NCI-H2107 treated with DMSO at 0.1 percent for 48 hours (cell line): Measurements from ENCODE around the gene CD33.
"Not testable (repeated sequence)": the region's sequence is repeated elsewhere in the genome, so short reads cannot be mapped to it uniquely, and the experiment has no call there.

ENCODE experiments used
- DNase-seq: peaks from one replicate; lab custom pipeline; 2025; ENCODE audit not compliant: unreplicated experiment; lab: John Stamatoyannopoulos, UW

Gene CD33

GRCh38 chr19:51210191-51210784 lies 14.6 kb upstream of the CD33 start:
- DNase-seq = no peak

DNA sequence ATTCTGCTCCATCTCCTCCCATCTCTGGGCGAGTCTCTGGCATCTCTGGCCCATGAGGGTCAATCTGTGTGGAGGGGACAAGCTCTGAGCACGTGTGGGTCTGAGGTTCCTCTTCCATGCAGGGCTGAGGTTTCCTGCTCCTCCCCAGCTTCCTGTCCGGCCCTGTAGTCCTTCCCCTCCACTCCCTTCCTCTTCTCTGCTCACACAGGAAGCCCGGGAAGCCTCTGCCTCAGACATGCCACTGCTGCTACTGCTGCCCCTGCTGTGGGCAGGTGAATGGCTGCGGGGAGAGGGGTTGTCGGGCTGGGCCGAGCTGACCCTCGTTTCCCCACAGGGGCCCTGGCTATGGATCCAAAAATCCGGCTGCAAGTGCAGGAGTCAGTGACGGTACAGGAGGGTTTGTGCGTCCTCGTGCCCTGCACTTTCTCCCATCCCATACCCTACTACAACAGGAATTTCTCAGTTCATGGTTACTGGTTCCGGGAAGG lies 14.0 kb upstream of the CD33 start:
- not testable (repeated sequence) for DNase-seq

DNA sequence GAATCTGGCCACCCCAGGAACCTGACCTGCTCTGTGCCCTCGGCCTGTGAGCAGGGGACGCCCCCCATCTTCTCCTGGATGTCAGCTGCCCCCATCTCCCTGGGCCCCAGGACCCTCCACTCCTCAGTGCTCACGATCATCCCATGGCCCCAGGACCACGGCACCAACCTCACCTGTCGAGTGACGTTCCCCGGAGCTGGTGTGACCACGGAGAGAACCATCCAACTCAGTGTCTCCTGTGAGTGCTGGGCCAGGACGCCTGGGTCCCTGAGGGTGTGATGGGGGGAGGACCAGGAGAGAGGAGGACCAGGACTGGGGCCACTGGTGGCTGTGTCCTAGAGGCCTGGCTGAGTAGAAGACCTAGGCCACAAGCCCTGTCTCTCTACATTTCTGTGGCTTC lies 13.0 kb upstream of the CD33 start:
- no peak for DNase-seq

DNA sequence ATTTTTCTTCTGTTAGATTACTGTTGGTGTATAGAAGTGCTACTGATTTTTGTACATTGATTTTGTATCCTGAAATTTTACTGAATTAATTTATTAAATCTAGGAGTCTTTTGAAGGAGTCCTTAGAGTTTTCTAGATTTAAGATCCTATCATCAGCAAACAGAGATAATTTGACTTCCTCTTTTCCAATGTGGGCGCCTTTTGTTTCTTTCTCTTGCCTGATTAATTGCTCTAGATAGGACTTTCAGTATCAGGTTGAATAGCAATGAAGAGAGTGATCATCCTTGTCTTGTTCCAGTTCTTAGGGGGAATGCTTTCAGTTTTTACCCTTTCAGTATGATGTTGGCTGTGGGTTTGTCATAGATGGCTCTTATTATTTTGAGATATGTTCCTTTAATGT lies 5.6 kb upstream of the CD33 start:
- no peak for DNase-seq

GRCh38 chr19:51219971-51220370 lies 4.9 kb upstream of the CD33 start:
- DNase-seq = no peak

DNA sequence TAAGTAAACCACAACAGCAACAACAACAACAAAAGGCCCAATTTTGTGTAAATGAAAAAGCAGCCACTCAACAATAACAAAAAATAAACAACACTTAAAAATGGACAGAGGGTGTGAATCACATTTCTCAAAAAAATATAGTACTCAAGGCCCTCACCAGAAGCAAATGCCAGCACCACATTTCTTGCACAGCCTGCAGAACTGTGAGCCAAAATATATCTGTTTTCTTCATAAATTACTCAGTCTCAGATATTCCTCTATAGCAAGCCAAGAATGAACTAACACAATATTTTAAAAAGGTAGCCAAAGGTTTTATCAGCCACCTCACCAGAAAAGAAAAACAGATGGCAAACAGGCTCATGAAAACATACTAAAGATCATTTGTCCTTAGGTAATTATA lies 3.9 kb upstream of the CD33 start:
- no peak for DNase-seq

DNA sequence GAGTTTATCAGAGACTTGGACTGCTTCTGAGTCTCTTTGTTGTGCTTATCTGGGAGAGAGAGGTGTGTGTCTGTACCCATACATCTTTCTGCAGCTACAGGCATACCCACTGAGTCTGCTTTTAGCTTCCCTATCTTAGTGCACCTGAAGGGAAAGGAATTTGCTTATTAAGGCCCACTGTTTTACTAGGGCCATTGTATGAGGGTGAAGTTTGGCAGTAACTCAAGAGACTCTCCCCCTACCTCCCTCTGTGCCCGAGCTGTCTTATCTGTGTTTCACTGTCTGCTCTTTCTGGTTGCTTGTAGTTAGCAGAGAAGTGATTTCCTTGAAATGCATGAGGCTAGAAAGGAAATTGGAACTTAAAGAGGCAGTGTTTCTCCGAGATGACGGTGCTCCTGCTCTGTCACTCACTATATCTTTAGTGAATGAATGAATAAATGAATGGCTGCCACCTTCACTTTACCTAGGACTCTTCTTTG lies 678 bp upstream of the CD33 start:
- DNase-seq = no peak

GRCh38 chr19:51226067-51226466 lies 1.2 kb downstream of the CD33 start:
- DNase-seq = no peak

GRCh38 chr19:51227326-51227725 lies 2.4 kb downstream of the CD33 start:
- DNase-seq = no peak

- DNase-seq = no peak
These were observed 3.1 kb downstream of the CD33 start for GRCh38 chr19:51227966-51228365.

GRCh38 chr19:51240866-51241265 lies 16.0 kb downstream of the CD33 start:
- no peak for DNase-seq

GRCh38 chr19:51242881-51243630 lies 18.2 kb downstream of the CD33 start:
- no peak for DNase-seq

GRCh38 chr19:51246164-51246552 lies 21.3 kb downstream of the CD33 start:
- no peak for DNase-seq

DNA sequence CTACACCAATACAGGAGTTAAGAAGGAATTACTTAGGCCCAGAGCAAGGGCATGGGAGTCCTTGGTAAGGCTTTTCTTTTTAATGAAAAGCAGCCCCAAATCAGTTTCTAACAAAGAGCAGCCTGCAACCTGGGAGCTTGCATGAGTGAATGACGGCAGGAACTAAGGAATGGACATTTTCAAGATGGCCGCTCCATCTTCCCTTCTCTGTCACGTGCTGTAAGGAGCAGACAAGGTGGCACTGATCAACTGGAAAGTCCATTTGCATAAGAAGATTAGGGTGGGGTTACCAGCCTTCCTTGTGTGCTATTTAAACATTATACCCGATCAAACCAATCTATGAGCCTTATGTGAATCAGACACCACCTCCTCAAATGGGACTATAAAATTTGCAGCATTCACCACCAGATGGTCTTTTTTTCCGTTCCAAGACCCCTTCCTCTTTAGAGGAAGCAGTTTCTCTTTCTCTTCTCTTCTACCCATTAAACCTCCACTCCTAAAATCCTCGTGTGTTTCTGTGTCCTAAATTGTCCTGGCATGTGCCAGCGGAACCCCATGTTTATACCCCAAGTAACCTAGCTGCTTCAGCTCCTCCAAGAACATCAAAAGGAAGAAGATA lies 23.2 kb downstream of the CD33 start:
- no peak for DNase-seq

DNA sequence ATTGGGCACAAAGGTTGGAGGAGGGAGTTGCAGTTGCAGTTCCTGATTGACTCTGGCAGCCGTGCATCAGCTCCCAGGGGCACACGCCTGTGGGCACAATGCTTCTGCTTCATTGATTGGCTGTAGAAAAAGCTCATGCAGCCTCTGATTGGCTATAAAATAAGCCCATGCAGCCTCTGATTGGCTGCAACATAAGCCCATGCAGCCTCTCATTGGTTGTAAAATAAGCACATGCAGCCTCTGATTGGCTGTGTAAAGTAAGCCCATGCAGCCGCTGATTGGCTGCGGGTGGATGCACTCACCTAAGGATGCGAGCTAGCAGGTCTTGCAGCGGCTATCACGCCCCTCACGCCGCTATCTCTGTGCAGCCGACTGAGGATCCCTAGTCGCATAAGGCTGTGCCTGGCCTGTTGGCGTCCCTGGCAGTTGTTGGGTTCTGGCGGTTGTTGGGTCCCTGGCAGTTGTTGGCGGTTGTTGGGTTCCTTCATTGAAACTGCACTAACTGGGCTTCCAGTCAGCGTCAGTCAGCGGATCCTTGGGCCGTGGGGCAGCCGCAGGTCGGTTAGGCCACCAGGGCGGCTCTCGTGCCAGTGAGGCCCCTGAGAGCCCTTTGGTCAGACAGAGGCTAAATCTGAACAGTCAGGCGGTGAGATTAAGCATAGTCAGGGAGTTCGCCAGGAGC lies 26.0 kb downstream of the CD33 start, which contains the start of gene SIGLECL1:
SIGLECL1 (plus strand) TSS at position 295 of the 682 bp plus-strand sequence. CDS start 12,993 bp downstream, outside the sequence.
- no peak for DNase-seq

- no peak for DNase-seq
These were observed 26.6 kb downstream of the CD33 start for GRCh38 chr19:51251468-51251820.

DNA sequence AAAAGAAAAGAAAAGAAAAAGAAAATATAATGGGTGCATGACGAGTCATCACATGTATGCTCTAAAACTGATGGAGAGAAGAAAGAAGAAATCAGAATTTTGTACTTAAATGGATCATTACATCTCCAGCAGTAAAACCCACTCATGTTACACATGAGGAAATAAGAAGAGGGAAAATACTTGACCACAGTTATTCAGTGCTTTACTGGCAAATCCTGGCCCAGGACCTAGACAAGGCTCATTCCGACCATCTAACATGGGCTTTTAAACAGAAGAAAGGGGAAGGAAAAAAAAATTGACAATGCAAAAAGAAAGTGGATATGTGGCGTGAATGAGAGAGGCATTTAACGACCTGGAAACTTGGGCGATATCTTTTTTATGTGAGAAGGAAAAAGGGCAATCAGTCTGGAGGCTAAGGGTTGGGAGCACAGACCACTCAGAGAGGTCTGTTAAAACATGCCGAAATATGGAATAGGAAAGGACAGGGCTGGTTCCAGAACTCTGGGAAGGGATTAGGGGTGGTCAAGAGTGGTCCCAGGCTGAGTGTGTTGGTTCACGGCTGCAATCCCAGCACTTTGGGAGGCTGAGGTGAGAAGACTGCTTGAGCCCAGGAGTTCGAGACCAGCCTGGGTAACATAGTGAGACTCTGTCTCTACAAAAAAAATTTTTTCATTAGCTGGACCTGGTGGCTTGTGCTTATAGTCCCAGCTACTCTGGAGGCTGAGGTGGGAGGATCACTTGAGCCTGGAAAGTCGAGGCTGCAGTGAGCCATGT lies 27.6 kb downstream of the CD33 start:
- DNase-seq = no peak

DNA sequence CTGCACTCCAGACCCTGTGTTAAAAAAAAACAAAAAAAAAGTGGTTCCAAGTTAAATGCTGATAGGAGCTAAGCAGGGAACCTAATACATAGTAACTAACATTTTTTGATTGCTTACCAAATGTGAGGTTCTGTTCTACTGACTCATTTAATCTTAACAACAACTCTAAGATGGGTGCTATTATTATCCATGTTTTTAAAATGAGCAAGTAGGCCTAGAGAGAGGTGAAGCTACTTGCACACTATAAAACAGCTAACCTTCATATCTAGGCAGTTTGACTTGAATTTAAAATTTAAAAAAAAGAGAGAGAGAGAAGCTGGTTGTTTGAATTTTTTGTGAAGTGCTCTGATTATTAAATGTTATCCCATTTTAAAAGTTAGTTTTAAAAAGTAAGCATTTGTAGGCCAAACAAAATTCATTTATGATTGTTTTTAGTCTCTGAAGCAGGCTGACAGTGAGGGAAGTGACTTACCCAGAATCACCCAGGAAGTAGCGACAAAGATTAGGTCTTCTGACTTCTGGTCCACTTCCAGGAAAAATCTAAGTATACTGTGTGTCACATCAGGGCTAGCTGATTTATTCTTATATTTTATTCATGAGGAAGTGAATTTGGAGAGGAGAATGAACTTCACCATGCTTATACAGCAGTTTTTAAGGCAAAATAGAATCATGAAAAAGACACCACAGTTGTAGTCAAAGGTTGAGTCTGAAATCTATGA lies 28.4 kb downstream of the CD33 start:
- no peak for DNase-seq

DNA sequence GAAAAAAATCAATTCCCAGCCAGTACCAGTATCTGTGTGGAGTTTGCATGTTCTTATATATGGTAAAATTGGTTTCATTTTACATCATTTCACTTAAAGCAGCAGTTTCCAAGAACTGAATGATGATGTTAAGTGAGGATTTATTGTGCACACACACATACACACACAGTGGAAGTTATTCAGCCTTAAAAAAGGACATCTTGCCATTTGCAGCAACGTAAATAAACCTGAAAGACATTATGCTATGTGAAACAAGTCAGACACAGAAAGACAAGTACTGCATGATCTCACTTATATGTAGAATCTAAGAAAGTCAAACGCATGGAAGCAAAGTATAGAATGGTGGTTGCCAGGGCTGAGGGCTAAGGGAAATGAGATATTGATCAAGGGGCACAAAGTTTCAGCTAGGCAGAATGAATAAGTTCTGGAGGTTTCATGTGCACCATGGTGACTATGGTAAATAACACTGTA lies 31.3 kb downstream of the CD33 start:
- DNase-seq = no peak

- no peak for DNase-seq
These were observed 32.6 kb downstream of the CD33 start for GRCh38 chr19:51257471-51257870.
